Spinal cord (tissue), 10 donors: ENCODE results near the gene HOXC11. TPM values are rescaled to one million over a fixed set of nuclear protein-coding genes. Genes with fewer than 3 reads are reported as not detected.

Experiments used
- DNase-seq, 6 donors: peaks; one replicate each; pipeline versions ENCODE4 v3.0.0 to v3.0.0-alpha.2; 2013 to 2015; ENCODE audit warnings: low spot score in 6 of 6, low read depth in 4 of 6
- H3K27ac ChIP-seq: one replicate; pipeline ENCODE4 v1.5.1; 2013; ENCODE audit warnings: low read depth, low read length, control low read depth
- H3K27me3 ChIP-seq: one replicate; pipeline ENCODE4 v1.6.1; 2013; ENCODE audit warnings: low read length; ENCODE audit not compliant: control insufficient read depth, insufficient read depth
- H3K36me3 ChIP-seq: one replicate; pipeline ENCODE4 v1.6.1; 2013; ENCODE audit warnings: low read length; ENCODE audit not compliant: control insufficient read depth, insufficient read depth
- H3K4me1 ChIP-seq: one replicate; pipeline ENCODE4 v1.6.1; 2013; ENCODE audit warnings: low read length; ENCODE audit not compliant: control insufficient read depth, insufficient read depth
- H3K4me3 ChIP-seq: one replicate; pipeline ENCODE4 v1.5.1; 2013; ENCODE audit warnings: low read depth, low read length, control low read depth
- H3K9me3 ChIP-seq: one replicate; pipeline ENCODE4 v1.6.1; 2013; ENCODE audit warnings: low read length; ENCODE audit not compliant: control insufficient read depth, insufficient read depth
- WGBS: methylation state at CpG from one replicate; pipeline ENCODE4 v1.1.5; 2013; ENCODE audit warnings: missing lambda C conversion rate; ENCODE audit not compliant: insufficient coverage; 5-methylcytosine and 5-hydroxymethylcytosine counted together
- polyA plus RNA-seq, 2 donors: library from polyadenylated mRNA; unstranded; fragments of 120-200 nt; gene quantifications; one replicate each; pipeline ENCODE4 v1.2.1, GENCODE V29; 2013; ENCODE audit not compliant: insufficient read length in 2 of 2
- total RNA-seq, 2 donors: library from RNA; depleted of rRNA in 1 of 2; stranded (reverse); fragments of 120-200 nt in 1 of 2; fragments of >200 nt in 1 of 2; gene quantifications; one replicate each; pipeline versions ENCODE4 v1.2.3 to v1.2.4, GENCODE V29; 2013 to 2014
- donor health status: healthy.

Gene HOXC11
- total and polyA plus RNA-seq, 4 donors: 1.5 TPM; not detected in 3

DNA sequence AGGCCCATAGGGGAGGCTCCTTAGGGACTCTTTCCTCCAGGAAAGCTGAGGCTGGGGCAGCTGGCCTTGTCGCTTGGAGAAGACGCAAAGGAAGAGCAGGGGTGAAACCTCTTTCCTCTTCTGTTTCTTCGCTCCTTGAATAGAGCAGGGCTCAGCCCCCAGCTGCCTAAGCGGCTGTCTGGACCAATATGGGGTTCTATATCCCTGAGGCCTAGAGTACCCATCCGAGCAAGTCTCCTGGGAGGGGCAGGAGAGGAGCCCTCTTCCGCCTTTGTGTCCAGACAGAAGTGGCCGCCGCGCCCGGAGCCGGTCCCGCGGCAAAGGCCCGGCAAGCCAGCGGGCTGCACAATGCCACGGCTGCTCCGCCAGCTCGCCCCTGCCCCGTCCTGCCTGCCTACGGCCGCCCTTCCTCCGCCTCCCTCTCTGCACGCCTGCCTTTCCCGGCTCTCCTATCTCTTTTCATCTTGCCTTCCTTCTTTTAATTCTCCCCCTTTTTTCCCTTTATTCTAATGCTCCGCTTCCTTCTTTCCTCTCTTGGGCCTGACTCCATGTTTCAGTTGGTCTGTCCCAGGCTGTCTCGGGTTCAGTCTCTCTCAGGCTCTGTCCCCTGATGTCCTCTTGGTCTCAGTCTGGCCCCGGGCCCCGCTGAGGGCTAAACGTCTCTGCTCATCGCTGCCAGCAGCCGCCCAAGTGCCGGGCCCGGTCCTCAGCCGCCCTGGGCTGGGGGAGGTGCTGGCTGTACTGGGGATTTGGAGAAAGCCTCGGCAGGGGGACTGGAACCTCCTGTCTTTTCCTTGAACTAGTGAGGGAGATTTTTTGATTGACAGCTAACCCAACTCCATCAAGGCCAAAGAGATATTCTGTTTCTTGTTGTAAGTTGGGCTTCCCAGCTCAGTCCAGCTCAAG is 24.5 kb downstream of the HOXC11 start:
- peaks cover 82% of the 10 kb centered on the region for H3K4me1 ChIP-seq
- H3K27me3 ChIP-seq: peaks cover 26% of the 10 kb centered on the region
- H3K27ac ChIP-seq: peak overlapping the region; percentile 99
- H3K4me3 ChIP-seq: peak overlapping the region; percentile 94
- peaks cover 19% of the 10 kb centered on the region for H3K36me3 ChIP-seq
- WGBS: 7% methylated on average over 34 of the region's 35 CpGs
- H3K9me3 ChIP-seq: no peaks in the 10 kb centered on the region
- no peak for DNase-seq

DNA sequence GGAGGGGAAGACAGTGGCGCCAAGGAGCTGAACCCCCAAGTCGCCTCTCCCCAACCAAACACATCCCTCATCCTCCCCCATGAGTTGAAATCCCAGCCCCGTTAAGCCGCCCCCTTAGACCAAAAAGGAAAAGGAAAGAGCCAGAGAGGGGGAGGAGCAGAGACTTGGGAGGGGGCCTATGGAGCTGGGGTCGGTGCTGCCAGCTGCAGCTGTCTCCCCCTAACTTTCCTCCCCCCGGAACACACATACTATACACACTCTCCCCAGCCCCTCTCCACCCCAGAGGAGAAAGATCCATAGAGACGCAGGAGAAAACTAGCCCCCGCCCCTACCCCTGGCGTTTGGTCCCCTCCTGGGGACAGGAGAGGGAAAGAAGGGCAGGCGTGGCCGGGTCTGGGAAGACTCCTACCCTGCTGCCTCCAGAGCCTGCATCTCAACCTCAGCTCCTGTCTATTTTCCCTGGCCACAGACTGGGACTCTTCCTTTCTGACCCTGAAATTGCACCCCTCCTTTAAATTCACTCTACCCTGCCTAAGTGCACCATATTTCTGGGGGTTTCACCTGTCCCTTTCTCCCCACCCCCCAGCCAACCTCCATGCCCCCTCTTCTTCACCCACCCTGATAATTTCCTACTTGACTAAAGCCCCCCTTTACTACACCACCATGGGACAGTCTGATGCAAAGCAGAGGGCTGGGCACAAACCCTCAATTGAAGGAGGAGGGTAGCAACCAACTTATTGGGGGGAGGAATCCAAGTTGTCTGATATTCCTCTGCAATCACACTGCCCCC is 25.4 kb downstream of the HOXC11 start:
- Histone ChIP-seq H3K9me3 (no peaks in the 10 kb centered on the region), H3K36me3 (peaks cover 24% of the 10 kb centered on the region), H3K27me3 (peaks cover 23% of the 10 kb centered on the region), H3K27ac (peak overlapping the region; percentile 99), H3K4me3 (peak overlapping the region; percentile 94), H3K4me1 (peaks cover 85% of the 10 kb centered on the region)
- no peak for DNase-seq
- WGBS: 0% methylated on average over 2 of the region's 11 CpGs

DNA sequence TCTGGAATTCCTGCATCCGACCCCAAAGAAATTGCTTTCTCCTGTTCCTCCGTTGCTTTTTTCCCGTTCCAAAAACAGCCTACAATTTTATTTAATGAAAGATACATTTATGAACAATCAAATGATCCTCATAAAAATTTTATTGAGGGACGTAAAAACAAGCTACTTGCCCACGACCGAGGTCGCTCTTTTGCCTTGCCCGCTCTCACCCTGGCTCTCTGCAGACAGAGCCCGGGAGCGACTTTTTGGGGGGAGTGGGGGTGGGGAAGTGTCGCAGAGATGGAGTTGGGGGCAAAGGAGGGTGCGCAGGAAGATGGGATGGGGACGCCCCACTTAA is 25.9 kb downstream of the HOXC11 start:
- Histone ChIP-seq H3K9me3 (no peaks in the 10 kb centered on the region), H3K27ac (peak overlapping the region; percentile 99), H3K36me3 (peaks cover 24% of the 10 kb centered on the region), H3K27me3 (peaks cover 17% of the 10 kb centered on the region), H3K4me1 (peaks cover 85% of the 10 kb centered on the region), H3K4me3 (peak overlapping the region; percentile 94)
- no CpG with 5 or more reads among the region's 13 CpGs for WGBS
- DNase-seq: no peak

DNA sequence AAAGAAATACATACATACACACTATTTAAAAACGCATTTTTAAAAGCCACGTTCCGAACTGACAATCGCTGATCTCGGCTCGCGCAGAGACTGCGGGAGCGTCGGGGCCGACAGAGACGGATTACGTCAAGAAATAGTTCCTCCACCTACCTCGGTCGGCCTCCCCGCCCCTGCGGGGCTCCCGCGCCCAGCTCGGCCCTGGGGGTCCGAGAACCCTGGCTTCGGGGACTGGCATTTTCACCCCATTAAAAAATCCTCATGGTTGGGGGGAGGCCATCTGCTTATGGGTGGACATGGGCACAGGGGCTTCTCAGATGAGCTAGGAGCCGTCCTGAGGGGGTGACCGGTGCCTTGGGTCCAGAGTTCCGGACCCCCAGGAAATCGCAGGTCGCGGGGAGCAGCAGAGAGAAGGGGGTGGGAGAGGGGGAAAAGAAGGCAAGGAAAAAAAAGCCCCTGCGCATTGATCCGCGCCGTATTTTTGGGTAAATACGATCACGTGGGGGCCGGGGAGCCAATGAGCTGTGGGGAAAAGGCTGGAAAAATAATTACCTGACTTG is 26.7 kb downstream of the HOXC11 start:
- peak overlapping the region; percentile 94 for H3K4me3 ChIP-seq
- WGBS: under 1% methylated on average over 19 of the region's 35 CpGs
- DNase-seq: peak in 4 of 6 donors; percentile 81 to 88 (median 86)

DNA sequence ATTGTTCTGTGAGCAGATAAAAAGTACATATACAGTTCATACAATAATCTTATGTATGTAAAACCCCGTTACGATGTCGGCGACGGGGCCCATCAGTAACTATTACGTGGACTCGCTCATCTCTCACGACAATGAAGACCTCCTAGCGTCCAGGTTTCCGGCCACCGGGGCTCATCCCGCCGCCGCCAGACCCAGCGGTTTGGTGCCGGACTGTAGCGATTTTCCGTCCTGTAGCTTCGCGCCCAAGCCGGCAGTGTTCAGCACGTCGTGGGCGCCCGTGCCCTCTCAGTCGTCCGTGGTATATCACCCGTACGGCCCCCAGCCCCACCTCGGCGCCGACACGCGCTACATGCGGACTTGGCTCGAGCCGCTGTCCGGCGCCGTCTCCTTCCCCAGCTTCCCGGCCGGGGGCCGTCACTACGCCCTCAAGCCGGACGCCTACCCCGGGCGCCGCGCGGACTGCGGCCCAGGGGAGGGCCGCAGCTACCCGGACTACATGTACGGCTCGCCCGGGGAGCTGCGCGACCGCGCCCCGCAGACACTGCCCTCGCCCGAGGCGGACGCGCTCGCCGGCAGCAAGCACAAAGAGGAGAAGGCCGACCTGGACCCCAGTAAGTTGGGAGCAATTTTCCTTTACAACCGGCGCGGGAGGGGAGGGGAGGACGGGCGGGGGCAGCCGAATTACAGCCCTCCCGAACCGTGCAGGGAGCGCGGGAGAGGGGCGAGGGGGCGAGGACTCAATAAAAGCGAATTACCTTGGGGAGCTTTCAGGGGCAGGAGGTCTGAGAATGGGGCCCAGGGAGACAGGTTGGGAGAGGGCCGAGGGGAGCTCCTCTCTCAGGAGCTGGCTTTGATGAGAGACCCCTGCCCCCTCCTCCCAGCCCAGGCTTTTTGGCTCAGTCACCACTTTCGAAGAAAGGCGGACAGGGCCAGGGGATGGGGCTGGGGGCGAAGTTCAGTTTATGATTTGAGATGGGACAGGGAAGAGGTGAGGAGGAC is 27.5 kb downstream of the HOXC11 start, which contains the start of gene HOXC9:
Gene HOXC9, plus strand, starts transcription at position 46 of the 999 bp plus-strand sequence. Its CDS starts 28 bp downstream, at position 74.
- under 1% methylated on average over 83 of the region's 87 CpGs for WGBS
- Histone ChIP-seq H3K36me3 (peaks cover 25% of the 10 kb centered on the region), H3K27ac (peak within 1 kb of the TSS; percentile 99), H3K9me3 (no peaks in the 10 kb centered on the region), H3K27me3 (peaks cover 13% of the 10 kb centered on the region), H3K4me3 (peak within 1 kb of the TSS; percentile 94), H3K4me1 (peaks cover 87% of the 10 kb centered on the region)
- no peak for DNase-seq

More for the DNA sequence above, 26.7 kb downstream of the HOXC11 start:
- Histone ChIP-seq H3K36me3 (peaks cover 24% of the 10 kb centered on the region), H3K27ac (peak overlapping the region; percentile 99), H3K27me3 (peaks cover 11% of the 10 kb centered on the region), H3K4me1 (peaks cover 86% of the 10 kb centered on the region), H3K9me3 (no peaks in the 10 kb centered on the region)

DNA sequence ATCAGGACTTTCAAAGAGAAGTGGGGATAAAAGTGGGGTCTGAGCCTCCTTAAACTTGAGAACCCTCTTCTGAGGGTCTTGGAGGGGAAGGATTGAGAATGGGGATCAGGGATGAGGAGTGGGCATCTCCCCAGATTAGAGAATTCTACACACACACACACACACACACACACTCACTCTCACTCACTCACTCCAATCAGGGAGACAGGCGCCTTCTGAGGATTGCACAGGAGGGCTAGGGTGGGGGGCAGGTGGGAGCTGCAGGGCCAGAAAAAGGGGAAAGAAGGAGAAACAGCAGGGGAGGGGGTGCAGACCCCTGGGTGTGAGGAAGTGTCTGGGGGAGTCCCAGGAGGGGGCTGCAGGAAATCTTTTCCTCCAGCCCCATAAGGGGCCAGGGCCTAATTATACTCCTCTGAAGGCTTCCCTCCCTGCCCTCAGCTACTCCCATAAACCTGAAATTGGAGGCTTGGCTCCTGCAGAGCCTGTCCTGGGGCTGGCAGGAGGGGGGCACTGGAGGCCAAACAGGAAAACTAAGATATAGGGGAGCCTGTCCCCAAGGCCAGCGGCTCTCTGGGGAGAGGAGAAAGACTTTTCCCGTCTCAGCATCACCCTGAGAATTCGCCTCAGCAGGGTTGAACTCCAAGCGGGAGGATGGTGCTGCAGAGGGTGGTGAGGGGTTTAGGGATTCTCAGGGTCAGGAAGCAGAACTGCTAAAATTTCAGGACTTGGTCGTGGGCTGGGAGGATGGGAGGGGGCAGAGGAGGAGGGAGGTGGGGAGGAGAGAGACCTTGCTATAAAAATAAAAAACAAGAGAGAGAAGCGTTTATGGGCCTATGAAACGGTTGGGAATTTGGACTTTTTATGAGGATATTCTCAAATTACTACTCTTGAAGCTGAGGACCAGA is 28.6 kb downstream of the HOXC11 start:
- peak overlapping the region; percentile 94 for H3K4me3 ChIP-seq
- peaks cover 22% of the 10 kb centered on the region for H3K36me3 ChIP-seq
- 14% methylated on average over 4 of the region's 8 CpGs for WGBS
- H3K27me3 ChIP-seq: peaks cover 13% of the 10 kb centered on the region
- DNase-seq: no peak
- H3K4me1 ChIP-seq: peaks cover 87% of the 10 kb centered on the region
- H3K9me3 ChIP-seq: no peaks in the 10 kb centered on the region
- H3K27ac ChIP-seq: peak overlapping the region; percentile 99

DNA sequence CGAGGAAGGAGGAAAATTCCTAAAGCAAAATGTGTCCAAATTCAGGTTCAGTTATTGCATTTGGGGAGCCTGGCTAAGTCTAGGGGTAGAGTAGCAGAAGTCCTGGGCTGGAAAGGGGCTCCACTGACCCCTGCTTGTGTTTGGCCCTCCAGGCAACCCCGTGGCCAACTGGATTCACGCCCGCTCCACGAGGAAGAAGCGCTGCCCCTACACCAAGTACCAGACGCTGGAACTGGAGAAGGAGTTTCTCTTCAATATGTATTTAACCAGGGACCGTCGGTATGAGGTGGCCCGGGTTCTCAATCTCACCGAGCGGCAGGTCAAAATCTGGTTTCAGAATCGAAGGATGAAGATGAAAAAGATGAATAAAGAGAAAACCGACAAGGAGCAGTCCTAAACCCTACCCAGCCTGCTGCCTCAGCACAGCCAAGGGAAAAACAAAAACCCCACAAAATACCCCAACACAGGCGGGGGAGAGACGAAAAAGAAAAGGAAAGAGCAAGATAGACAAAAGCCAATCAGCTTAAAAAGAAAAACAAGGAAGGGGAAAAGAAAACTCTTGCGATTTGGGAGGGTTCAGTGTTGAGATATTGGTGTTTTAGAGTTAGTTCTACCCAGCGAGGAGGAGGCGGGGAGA is 29.5 kb downstream of the HOXC11 start:
- H3K27ac ChIP-seq: peak overlapping the region; percentile 99
- H3K9me3 ChIP-seq: no peaks in the 10 kb centered on the region
- peaks cover 22% of the 10 kb centered on the region for H3K36me3 ChIP-seq
- peaks cover 87% of the 10 kb centered on the region for H3K4me1 ChIP-seq
- H3K4me3 ChIP-seq: peak overlapping the region; percentile 94
- WGBS: 10% methylated on average over 6 of the region's 19 CpGs
- H3K27me3 ChIP-seq: peaks cover 6% of the 10 kb centered on the region
- no peak for DNase-seq

DNA sequence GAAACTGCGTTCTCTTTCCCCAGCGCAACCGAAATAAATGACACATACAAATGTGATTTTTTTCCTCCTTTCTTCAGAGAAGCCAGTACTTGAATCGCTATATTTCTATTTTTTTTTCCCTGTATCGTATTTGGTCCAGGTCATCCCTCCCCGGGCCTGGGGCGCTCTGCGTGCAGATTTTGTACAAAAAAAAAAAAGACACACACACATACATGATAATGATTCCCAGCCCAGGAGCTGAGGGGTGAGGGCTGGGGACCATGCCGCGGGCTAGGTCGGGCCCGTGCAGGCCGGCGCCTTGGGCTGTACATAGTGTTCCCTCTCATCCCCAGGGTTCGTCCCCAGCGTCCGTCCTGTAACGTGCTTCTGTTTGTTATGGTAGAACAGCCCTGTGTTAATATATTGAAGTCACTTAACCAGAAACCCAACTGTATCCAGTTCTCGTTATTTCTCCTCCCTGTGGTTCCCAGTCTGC is 30.0 kb downstream of the HOXC11 start:
- no peak for DNase-seq
- peaks cover 22% of the 10 kb centered on the region for H3K36me3 ChIP-seq
- peaks cover 85% of the 10 kb centered on the region for H3K4me1 ChIP-seq

More for the DNA sequence above, 30.0 kb downstream of the HOXC11 start:
- peak overlapping the region; percentile 94 for H3K4me3 ChIP-seq
- peaks cover 6% of the 10 kb centered on the region for H3K27me3 ChIP-seq
- 18% methylated on average over 7 of the region's 19 CpGs for WGBS
- H3K9me3 ChIP-seq: no peaks in the 10 kb centered on the region
- peak overlapping the region; percentile 99 for H3K27ac ChIP-seq
